ENCODE data around the gene SPO11.

DNA sequence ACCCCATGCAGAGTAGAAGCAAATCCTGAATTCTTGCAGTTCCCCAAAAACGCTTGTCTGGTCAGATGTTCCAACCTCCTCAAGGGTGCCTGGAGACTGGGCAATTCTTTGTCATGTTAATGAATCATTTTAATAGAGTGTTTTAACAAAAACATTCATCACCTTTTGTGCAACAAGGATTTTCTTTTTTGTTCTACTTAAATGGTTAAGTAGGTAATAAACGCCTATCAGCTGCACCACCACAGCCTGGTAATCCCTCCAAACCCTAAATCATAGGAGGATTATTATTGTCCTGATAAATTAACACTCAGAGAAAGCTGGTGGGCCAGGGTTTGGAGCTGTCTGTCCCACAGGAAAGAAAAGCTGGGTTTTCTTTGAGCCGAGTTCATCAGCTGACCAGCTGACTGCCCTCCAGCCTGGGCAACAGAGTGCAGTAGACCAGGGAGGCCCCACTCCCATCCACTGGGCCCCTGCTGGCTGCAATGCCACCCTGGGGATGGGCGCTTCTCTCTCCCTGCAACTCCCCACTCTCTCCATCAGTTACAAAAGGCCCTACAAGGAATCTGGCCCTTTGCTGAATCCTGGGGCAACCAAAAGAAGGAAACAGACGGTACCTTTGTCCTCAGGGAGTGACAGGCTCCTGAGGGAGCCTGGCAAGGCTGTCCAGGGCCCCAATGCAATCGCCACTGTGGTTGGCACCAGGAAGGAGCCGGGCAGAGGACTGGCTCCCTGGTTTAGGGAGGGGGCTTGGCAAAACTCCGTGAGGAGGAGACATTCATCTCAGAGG lies 40.0 kb upstream of the SPO11 start:
- TF ChIP-seq YBX1 (IDR thresholded peaks at IDR 0.05) (no peak), TAF7 (tag; IDR thresholded peaks at IDR 0.05) (no peak), CHD2 (IDR thresholded peaks at IDR 0.05; ENCODE audit: low read depth, low read length) (no peak), POU5F1 (IDR thresholded peaks at IDR 0.05; ENCODE audit: borderline replicate concordance, low read depth, low read length, partially characterized antibody) (no peak), REST (IDR thresholded peaks at IDR 0.05; ENCODE audit: borderline replicate concordance) (no peak), REST (CRISPR knock-in tag; IDR thresholded peaks at IDR 0.05; ENCODE audit: low read depth) (no peak), BRF2 (IDR thresholded peaks at IDR 0.05; ENCODE audit: borderline replicate concordance, insufficient read depth, insufficient read length) (no peak), FOXA1 (IDR thresholded peaks at IDR 0.05; ENCODE audit: borderline replicate concordance) (no peak)
- TF ChIP-seq, protein P1, sequence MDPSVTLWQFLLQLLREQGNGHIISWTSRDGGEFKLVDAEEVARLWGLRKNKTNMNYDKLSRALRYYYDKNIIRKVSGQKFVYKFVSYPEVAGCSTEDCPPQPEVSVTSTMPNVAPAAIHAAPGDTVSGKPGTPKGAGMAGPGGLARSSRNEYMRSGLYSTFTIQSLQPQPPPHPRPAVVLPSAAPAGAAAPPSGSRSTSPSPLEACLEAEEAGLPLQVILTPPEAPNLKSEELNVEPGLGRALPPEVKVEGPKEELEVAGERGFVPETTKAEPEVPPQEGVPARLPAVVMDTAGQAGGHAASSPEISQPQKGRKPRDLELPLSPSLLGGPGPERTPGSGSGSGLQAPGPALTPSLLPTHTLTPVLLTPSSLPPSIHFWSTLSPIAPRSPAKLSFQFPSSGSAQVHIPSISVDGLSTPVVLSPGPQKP (CRISPR knock-in tag; IDR thresholded peaks at IDR 0.05), result no peak
- TF ChIP-seq, protein P2, sequence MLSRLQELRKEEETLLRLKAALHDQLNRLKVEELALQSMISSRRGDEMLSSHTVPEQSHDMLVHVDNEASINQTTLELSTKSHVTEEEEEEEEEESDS (CRISPR knock-in tag; IDR thresholded peaks at IDR 0.05), result no peak
- TF ChIP-seq, protein P3, sequence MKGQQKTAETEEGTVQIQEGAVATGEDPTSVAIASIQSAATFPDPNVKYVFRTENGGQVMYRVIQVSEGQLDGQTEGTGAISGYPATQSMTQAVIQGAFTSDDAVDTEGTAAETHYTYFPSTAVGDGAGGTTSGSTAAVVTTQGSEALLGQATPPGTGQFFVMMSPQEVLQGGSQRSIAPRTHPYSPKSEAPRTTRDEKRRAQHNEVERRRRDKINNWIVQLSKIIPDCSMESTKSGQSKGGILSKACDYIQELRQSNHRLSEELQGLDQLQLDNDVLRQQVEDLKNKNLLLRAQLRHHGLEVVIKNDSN (CRISPR knock-in tag; IDR thresholded peaks at IDR 0.05), result no peak
